Activated CD8-positive, alpha-beta memory T cell treated with anti-CD3 and anti-CD28 coated beads, Interleukin-2, amount 50 U/mL, for 1 hour (primary cell): ENCODE measurements around the gene UNC93A.
"Not testable (repeated sequence)": the region's sequence is repeated elsewhere in the genome, so short reads cannot be mapped to it uniquely, and the experiment has no call there.

Experiments used
- DNase-seq: peaks from one replicate; pipeline ENCODE4 v3.0.0-alpha.2; 2020; ENCODE audit errors: extremely low read depth

Gene UNC93A

DNA sequence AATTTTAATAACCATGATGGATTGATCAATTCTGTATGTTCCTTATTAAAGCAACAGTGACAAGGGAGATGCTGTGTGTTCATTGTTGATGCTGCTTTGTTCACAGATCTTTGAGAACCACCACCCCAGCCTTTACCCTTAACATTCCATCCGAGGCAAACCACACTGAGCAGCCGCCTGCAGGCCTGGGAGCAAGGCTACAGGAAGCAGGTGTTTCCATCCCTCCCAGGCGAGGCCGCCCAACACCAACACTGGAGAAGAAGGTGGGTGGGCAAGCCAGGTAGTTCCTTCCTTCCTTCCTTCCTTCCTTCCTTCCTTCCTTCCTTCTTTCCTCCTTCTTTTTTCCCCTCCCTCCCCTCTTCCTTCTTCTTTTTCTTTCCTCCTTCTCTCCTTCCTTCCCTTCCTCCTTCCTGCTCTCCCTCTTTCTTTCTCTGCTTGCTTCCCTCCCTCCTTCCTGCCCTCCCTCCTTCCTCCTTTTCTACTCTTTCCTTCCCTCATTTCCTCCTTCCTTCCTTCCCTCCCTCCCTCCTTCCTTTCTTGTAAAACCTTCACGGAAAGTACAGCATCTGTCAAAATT, 47.5 kb downstream of the UNC93A start:
- DNase-seq, result no peak

DNA sequence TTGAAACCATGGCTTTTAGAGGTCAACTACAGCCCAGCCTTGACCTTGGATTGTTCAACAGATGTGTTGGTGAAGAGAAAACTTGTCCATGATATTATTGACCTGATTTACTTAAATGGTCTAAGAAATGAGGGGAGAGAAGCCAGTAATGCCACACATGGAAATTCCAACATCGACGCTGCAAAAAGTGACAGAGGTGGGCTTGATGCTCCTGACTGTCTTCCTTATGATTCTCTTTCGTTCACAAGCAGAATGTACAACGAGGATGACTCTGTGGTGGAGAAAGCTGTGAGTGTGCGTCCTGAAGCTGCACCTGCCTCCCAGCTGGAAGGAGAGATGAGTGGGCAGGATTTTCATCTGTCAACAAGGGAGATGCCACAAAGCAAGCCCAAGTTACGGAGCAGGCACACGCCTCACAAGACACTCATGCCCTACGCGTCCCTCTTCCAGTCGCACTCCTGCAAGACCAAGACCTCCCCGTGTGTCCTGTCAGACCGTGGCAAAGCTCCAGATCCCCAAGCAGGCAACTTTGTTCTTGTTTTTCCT, 50.0 kb downstream of the UNC93A start:
- no peak for DNase-seq

DNA sequence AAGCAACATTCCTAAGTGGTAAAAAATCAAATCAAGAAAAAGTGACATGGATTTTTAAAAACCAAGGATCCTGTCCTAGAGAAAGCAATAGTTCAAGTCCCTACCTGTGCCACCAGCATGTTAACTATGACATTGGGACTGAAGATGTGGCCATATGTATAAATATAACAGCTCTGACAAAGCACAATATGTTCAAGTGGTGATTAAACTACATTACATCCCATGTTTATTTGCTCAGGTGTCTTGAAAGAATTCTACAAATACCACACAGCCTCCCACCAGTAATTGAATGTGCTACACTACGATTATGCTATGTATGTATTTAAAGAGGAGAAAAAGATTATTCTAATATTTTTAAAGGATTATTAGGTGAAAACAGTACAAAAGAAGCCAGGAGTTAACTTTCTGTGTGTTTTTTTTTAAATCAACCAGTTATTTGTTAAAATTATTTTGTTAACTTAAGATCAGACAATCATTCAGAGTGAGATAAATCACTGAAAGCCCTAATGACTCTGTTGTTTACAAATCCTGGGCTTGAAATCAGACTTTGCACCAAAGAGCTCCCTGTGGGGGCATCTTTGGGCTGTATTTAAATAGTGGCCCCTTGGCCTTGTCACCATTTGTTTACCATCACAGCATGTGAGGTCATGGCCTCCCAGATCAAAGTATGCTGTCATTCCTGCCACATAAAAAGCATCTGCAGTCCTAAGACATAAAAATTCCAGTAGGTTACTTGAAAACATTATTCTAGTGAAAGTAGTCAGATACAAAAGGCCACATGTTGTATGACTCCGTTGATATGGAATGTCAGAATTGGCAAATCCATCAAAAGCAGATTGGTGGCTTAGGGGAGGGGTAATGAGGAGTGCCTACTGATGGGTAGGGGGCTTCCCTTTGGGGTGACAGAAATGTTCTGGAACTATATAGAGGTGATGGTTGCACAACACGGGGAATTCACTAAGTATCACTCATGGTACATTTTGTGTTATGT, 50.8 kb downstream of the UNC93A start:
- no peak for DNase-seq

DNA sequence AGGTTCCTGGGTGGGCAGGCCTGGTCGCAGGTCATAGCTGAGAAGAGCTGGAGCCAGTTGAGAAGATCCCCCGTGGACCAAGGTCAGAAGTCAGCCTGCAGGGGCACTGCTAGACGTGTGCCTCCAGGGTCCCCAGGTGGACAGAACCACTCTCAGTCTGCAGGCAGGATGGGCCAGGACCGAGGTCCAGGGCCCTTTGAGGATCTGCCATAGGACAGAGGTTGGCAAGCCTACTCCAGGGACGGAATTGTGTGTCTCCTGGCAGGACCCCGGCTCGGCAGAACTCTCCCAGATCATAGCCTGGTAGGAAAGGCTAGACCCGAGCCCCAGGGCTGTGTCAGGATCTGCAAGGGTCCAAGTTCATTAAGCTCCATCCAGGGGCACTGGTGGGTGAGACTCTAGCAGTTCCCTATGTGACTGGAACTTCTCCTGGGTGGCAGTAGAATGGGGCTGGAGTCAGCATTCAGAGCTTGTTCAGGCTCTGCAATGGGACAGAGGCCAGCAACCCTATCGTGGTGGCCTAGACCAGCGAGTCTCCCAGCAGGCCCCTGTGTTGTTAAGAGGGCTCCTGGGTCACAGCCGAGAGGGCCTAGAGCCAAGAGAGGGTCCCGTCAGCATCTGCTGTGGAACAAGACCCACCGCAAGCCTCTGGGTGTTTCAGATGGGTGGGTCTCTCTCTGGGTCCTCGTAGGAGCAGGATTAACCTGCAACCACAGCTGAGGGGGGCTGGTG, 51.9 kb downstream of the UNC93A start:
- no peak for DNase-seq

DNA sequence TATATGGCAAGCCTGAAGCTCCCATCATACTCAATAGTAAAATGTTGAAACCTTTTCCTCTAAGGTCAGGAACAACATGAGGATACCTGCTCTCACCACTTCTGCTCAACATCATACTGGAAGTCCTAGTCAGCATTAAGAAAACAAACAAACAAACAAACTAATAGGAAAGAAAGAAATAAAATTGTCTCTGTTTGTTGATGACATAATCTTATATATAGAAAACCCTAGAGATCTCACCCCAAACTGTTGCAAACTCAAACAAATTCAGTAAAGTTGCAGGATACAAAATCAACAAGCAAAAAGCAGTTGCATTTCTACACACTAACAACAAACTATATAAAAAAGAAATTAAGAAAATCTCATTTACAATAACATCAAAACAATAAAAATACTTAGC, 54.2 kb downstream of the UNC93A start:
- DNase-seq, result no peak

DNA sequence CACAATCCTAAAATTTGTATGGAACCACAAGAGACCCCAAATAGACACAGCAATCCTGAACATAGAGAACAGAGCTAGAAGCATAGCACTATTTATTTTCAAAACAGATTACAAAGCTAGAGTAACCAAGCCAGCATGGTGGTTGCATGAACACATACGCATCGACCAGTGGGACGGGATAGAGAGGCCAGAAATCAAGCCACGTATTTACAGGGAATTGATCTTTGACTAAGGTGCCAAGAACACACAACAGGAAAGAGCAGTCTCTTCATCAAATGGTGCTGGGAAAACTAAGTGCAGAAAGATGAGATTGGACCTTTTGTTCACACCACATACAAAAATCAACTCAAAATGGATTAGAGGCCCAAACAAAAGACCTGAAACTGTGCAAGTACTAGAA, 54.8 kb downstream of the UNC93A start:
- DNase-seq, result no peak

DNA sequence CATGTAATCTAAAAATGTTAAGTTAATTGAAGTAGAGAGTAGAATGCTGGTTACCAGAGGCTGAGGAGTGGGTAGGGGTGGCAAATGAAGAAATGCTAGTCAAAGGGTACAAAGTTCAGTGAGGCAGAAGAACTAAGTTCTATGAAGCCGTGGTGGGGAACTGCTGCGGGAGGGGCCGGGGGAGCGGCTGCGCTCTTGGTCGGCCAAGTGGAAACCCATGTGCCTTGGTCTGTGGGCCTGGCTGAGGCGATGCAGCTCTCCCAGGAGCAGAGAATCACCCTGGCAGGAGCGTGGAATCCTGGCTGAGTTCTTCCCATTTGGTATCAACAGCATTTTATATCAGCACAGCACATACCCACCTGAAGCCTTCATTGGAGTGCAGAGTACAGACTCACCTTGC, 56.1 kb downstream of the UNC93A start:
- DNase-seq, result no peak

DNA sequence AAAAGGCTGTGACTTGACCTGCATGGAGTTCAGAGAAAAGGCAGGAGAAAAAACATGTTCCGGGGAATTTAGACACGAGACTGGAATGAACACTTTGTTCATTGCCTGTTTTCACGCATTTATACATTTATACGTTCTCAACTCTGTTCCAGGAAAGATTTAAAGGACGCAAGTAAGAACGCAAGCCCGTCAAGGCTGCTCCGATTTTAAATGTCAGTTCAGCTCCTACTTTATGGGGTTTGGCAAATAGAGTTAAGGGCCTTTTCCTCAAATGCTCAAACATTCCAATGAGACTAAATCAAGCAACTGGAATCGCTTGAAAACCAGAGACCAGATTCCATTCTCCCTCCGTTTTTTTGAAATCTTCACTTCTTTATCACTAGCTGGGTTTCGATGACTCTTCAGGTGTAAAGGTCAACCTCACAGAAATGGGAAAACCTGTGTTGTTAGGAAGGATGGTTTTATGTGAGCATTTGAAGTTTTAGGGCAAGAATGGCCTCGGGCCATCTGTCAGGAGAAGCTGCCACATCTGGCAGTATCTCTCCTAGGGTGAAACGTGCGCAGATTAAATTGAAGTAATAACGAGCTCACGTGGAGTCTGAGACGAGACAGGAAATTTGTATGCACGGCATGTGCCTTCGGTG, 58.6 kb downstream of the UNC93A start:
- DNase-seq, result no peak

DNA sequence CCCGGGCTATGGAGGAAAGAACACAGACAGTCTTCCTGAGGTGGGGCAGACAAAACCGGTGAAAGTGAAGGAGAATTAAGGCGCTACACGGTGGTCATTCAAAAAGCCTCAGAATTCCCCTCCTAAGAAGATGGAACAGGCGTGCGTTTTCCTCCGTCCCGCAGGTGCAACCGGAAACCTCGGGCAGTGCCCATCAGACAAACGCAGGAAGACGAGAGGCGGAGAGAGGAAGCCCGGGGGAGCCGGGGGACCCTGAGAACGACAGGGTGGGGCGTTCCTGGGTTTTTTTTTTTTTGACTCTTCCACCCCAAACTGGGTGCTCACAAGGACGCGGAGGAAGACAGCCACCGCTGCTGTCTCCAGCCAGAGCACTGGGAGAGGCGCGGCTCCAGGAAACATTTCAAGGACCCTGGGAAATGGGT, 59.2 kb downstream of the UNC93A start:
- DNase-seq, result no peak

DNA sequence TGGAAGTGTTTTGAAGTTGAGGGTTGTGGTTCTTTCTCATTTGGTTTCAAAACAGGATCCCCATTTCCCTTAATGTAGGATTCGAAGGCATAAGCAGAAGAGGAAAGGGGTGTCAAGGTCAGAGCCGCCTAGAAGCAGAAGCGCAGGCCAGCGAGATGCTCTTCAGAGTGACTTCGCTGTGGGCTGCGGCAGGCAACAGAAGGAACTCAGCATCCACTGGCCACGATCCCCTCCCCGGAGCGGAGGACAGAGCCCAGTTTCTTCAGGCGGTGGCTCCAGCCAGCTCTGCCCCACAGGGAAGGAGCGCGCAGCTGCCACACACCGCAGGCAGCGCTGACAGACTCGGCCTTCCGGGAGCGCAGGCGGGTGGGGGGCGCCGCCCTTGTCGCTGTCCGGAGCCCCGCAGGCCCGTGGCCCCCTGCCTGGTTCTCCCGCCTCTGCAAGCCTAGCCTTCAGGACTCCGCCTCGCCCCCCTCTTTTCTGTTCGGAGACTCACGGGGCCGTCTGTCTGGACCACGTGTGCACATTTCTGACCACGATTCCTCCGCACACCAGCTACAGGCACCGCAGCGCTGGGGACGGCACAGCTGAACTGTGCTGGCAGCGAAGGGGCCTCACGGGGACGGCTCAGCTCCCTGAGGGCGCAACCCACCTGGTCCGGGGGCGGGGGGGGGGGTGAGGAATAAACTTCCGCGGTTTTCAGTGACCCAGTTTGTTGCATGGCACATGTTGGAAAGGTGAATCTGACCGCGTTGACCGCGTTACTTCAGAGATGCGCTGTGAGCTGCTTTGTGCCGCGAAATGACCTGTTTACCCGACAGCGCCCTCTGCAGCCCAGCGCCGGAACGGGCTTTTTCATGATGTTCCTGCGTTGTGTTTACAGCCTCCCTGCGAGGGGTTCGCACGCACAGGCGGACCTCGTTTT, 59.9 kb downstream of the UNC93A start:
- peak; percentile 21 for DNase-seq

DNA sequence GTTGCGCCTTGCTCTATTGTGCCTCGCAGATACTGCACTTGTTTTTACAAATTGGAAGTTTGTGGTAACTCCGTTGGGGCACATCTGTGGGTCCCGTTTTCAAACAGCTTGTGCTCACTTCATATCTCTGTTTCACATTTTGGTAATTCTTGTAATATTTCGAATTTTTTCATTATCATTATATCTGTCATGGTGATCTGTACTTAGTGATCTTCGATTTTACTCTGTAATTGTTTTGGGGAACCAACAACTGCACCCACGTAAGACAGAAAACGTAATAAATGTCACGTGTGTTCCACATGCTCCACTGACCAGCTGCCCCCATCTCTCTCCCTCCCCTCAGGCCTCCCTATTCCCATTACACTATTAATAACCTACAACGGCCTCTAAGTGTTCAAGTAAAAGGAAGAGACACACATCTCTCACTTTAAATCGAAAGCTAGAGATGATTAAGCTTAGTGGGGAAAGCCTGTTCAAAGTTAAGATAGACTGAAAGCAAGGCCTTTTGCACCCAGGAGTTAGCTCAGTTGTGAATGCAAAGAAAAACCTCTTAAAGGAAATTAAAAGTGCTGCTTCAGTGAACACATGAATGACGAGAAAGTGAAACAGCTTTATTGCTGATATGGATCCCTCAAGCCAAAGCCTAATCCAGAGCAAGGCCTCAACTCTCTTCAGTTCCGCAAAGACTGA, 60.7 kb downstream of the UNC93A start:
- no peak for DNase-seq

DNA sequence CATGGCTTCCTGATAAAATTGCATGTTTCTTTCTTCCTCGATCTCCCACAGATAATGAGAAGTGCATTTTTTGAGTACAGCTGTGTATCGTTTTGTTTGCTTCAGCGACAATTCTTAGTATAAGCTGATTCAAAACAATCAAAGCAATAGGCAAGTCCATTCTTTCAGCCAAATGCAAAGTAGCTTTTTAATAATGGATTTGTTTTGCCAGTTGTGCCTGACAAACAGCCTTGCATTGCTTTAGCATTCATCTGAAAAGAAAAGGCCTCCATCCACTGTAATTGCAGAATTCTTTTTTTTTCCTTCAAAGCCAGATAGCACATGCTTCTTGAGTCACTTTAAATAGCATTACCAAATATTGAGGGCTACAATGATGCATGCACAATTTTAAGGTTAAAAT, 65.8 kb downstream of the UNC93A start:
- no peak for DNase-seq

DNA sequence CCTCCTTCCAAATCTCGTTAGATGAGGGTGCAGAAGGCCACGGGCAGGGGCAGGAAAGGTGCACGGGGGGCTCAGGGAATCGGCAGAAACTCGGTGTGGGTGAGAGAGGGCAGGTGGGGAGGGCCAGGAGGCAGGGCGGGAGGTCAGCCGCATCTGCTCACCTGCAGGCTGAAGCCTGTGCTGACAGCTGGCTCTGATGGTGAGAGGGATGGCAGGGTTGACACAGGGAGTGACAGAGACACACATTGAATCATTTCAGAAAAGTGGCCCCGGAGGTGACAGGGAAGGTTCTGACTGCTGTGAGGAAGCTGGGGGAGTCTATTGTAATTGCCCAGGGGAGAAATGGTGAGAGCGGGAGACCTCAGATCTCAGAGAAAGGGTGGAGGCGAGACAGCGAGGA, 67.3 kb downstream of the UNC93A start:
- DNase-seq, result not testable (repeated sequence)

DNA sequence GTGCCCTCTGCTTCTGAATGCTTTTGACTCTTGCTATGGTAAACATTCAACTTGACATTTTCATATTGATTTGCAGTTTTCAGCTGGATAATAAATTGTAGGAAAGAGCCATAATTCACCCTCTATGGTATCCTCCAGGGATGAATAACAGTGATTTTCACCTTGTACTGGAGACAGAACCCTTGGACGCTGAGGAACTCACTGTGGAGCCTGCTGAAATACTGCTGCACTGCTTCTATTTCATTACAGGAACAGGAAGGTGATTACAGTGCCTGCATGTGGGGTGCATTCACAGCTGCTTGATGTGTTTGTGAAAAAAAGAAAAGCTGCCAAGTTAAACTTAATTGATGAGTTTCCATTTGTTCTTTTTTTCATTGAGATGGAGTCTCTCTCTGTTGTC, 70.1 kb downstream of the UNC93A start:
- not testable (repeated sequence) for DNase-seq
